SK-N-MC (cell line): Measurements from ENCODE around the gene THADA.

Experiments used
- DNase-seq: peaks from one replicate; pipeline ENCODE4 v3.0.0-alpha.2; 2011; ENCODE audit warnings: low read depth, low spot score
- H3K27ac ChIP-seq: fragments of 200-600 bp; sonication (generic); 2 replicates; pipeline ENCODE4 v1.5.1; 2016; ENCODE audit warnings: mixed run types
- H3K36me3 ChIP-seq: fragments of 200-600 bp; sonication (generic); 2 replicates; pipeline ENCODE4 v1.6.1; 2017; ENCODE audit warnings: antibody characterized with exemption, low read length, mixed read lengths; ENCODE audit not compliant: insufficient read depth
- H3K4me3 ChIP-seq: fragments of 200-600 bp; sonication (generic); 2 replicates; pipeline ENCODE4 v1.5.1; 2016
- H3K9ac ChIP-seq: fragments of 200-600 bp; sonication (generic); 2 replicates; pipeline ENCODE4 v1.8.0; 2017; ENCODE audit warnings: mixed run types, mixed read lengths; ENCODE audit not compliant: insufficient read length
- H3K9me3 ChIP-seq: fragments of 200-600 bp; sonication (generic); 2 replicates; pipeline ENCODE4 v1.6.1; 2017; ENCODE audit warnings: low read depth, mild to moderate bottlenecking, antibody characterized with exemption, low read length, moderate library complexity, mixed read lengths
- EZH2 ChIP-seq: fragments of 200-600 bp; sonication (generic); IDR thresholded peaks from one replicate; pipeline ENCODE4 v1.6.1; 2017; ENCODE audit warnings: antibody characterized with exemption
- FOXP2 ChIP-seq: optimal IDR thresholded peaks from 2 replicates; pipeline ENCODE3; 2011; ENCODE audit warnings: mild to moderate bottlenecking, moderate library complexity; ENCODE audit not compliant: insufficient read depth; ENCODE audit errors: extremely low read length, control extremely low read depth
- POLR2AphosphoS5 ChIP-seq: IDR thresholded peaks from 2 replicates; pipeline ENCODE4 v1.6.1; 2012; ENCODE audit warnings: mild to moderate bottlenecking, low read depth, low read length, borderline replicate concordance

THADA gene

GRCh38 chr2:43435746-43436145 is 160.1 kb downstream of the THADA start:
- H3K36me3 ChIP-seq, result no peaks in the 10 kb centered on the region
- no peak for DNase-seq
- TF ChIP-seq POLR2AphosphoS5, result no peak
- TF ChIP-seq EZH2, result no peak
- TF ChIP-seq FOXP2, result no peak
- no peak overlapping the region for H3K9ac ChIP-seq
- no peak overlapping the region for H3K4me3 ChIP-seq
- no peak overlapping the region for H3K27ac ChIP-seq
- no peaks in the 10 kb centered on the region for H3K9me3 ChIP-seq

GRCh38 chr2:43430489-43430888 is 165.3 kb downstream of the THADA start:
- no peaks in the 10 kb centered on the region for H3K36me3 ChIP-seq
- H3K27ac ChIP-seq, result no peak overlapping the region
- DNase-seq, result no peak
- H3K4me3 ChIP-seq, result no peak overlapping the region
- H3K9me3 ChIP-seq, result no peaks in the 10 kb centered on the region
- TF ChIP-seq FOXP2 (no peak), EZH2 (no peak), POLR2AphosphoS5 (no peak)
- no peak overlapping the region for H3K9ac ChIP-seq

GRCh38 chr2:43429369-43429768 is 166.5 kb downstream of the THADA start:
- H3K4me3 ChIP-seq, result no peak overlapping the region
- no peak for DNase-seq
- no peak overlapping the region for H3K9ac ChIP-seq
- H3K27ac ChIP-seq, result no peak overlapping the region
- TF ChIP-seq POLR2AphosphoS5 (no peak), FOXP2 (no peak), EZH2 (no peak)
- H3K9me3 ChIP-seq, result no peaks in the 10 kb centered on the region
- no peaks in the 10 kb centered on the region for H3K36me3 ChIP-seq

GRCh38 chr2:43427032-43427424 is 168.8 kb downstream of the THADA start:
- peak overlapping the region; percentile 79; the same call in 1 of the 2 replicates for H3K27ac ChIP-seq
- H3K4me3 ChIP-seq, result no peak overlapping the region
- no peak overlapping the region for H3K9ac ChIP-seq

GRCh38 chr2:43426305-43427031 is 169.4 kb downstream of the THADA start:
- Histone ChIP-seq H3K9ac (peak overlapping the region; percentile 43), H3K36me3 (no peaks in the 10 kb centered on the region), H3K27ac (peak overlapping the region; percentile 79), H3K4me3 (peak overlapping the region; percentile 7; the same call in 1 of the 2 replicates), H3K9me3 (no peaks in the 10 kb centered on the region)
- no peak for TF ChIP-seq POLR2AphosphoS5
- no peak for TF ChIP-seq FOXP2
- DNase-seq, result peak; percentile 74

More at GRCh38 chr2:43427032-43427424, 168.8 kb downstream of the THADA start:
- no peaks in the 10 kb centered on the region for H3K36me3 ChIP-seq
- no peak for TF ChIP-seq FOXP2
- no peak for TF ChIP-seq EZH2
- no peak for TF ChIP-seq POLR2AphosphoS5
- no peaks in the 10 kb centered on the region for H3K9me3 ChIP-seq
- DNase-seq, result no peak

GRCh38 chr2:43425659-43426058 is 170.2 kb downstream of the THADA start:
- TF ChIP-seq POLR2AphosphoS5, result no peak
- no peak for TF ChIP-seq EZH2
- no peak for TF ChIP-seq FOXP2
- H3K36me3 ChIP-seq, result no peaks in the 10 kb centered on the region
- H3K9ac ChIP-seq, result no peak overlapping the region
- H3K4me3 ChIP-seq, result no peak overlapping the region
- DNase-seq, result no peak
- peak overlapping the region; percentile 79; the same call in 1 of the 2 replicates for H3K27ac ChIP-seq
- H3K9me3 ChIP-seq, result no peaks in the 10 kb centered on the region

- DNase-seq, result no peak
- Histone ChIP-seq H3K27ac (no peak overlapping the region), H3K4me3 (no peak overlapping the region), H3K9ac (no peak overlapping the region), H3K36me3 (no peaks in the 10 kb centered on the region), H3K9me3 (no peaks in the 10 kb centered on the region)
- TF ChIP-seq POLR2AphosphoS5, result no peak
- no peak for TF ChIP-seq EZH2
Observed at GRCh38 chr2:43424262-43425207, 171.3 kb downstream of the THADA start.

- H3K27ac ChIP-seq, result no peak overlapping the region
- no peak overlapping the region for H3K4me3 ChIP-seq
- TF ChIP-seq POLR2AphosphoS5 (no peak), FOXP2 (no peak), EZH2 (no peak)
- no peak overlapping the region for H3K9ac ChIP-seq
- no peaks in the 10 kb centered on the region for H3K36me3 ChIP-seq
- no peaks in the 10 kb centered on the region for H3K9me3 ChIP-seq
- no peak for DNase-seq
Observed at GRCh38 chr2:43423941-43424261, 171.9 kb downstream of the THADA start.

GRCh38 chr2:43421194-43421593 is 174.6 kb downstream of the THADA start:
- Histone ChIP-seq H3K9ac (no peak overlapping the region), H3K9me3 (no peaks in the 10 kb centered on the region), H3K36me3 (no peaks in the 10 kb centered on the region), H3K27ac (no peak overlapping the region), H3K4me3 (no peak overlapping the region)
- no peak for DNase-seq
- TF ChIP-seq FOXP2, result no peak
- TF ChIP-seq EZH2, result no peak
- TF ChIP-seq POLR2AphosphoS5, result no peak
